ENCODE data around the gene TNS3. TPM values are rescaled to one million over a fixed set of nuclear protein-coding genes. Genes with fewer than 3 reads are reported as not detected.

TNS3 gene
- total and polyA plus RNA-seq, 2 of the 13 experiments (the other 11 are each of a cell fraction or from before 2014, with no cell fraction given): 52.9 to 55.7 TPM

DNA sequence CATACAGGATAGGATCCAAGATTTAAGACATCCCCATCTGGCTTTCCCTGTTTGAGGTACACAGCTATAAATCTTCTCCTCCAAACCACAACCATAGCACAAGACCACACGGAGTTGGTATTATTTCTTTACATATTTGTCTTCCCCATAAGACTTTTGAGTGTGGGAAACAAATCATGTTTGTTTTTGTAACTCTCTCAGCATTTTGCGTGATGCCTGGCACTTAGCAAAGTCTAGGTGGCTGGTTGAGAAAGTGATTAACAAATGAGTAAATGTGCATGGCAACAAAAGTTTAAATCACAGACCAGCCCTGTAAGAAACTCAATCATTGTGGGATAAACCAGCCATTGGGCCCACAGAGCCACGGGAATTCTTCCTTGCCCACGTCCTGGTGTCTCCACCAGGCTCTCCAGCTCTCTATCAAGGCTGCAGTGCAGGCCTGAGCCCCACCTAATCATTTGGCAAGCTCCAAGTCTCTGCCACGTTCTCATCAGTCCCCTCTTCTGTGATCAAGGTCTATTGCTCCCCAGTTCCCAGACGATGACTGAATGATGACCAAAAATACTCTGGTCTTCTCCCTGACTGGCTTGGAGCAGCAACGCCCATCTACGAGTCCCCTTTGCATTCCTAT lies 317.8 kb downstream of the TNS3 start:
- CTCF ChIA-PET (ENCODE audit: low intra/inter-chr PET ratio, low total read pairs): no interaction called here
- no peaks in the 10 kb centered on the region for H3K79me2 ChIP-seq (ENCODE audit: insufficient read depth, low read length)

More for the DNA sequence above, 317.8 kb downstream of the TNS3 start:
- no peak overlapping the region for H3K4me2 ChIP-seq (ENCODE audit: low read depth, low read length)
- no peaks in the 10 kb centered on the region for H4K20me1 ChIP-seq (ENCODE audit: insufficient read depth, low read length)
- peaks cover 14% of the 10 kb centered on the region for H3K4me1 ChIP-seq (ENCODE audit: insufficient read depth, low read length)
- in situ Hi-C loops (cut with HindIII; ENCODE audit: extremely low pct_ligation_motif_present, low pct_unique_long_range_greater_than_20kb) (loop anchor here (25.0 kb wide), 1 partner anchor 848 kb away; no protein-coding TSS in a partner anchor), intact Hi-C loops (cut with micrococcal nuclease; ENCODE audit: unreplicated experiment) (loop anchor here (10.0 kb wide), 3 partner anchors 121 to 681 kb away; partner anchors contain the start of gene PKD1L1)
- POLR2A ChIA-PET: no interaction called here
- TF ChIP-seq ZNF607 (CRISPR knock-in tag; IDR thresholded peaks at IDR 0.05; ENCODE audit: borderline replicate concordance): no peak
- TF ChIP-seq, protein P1, sequence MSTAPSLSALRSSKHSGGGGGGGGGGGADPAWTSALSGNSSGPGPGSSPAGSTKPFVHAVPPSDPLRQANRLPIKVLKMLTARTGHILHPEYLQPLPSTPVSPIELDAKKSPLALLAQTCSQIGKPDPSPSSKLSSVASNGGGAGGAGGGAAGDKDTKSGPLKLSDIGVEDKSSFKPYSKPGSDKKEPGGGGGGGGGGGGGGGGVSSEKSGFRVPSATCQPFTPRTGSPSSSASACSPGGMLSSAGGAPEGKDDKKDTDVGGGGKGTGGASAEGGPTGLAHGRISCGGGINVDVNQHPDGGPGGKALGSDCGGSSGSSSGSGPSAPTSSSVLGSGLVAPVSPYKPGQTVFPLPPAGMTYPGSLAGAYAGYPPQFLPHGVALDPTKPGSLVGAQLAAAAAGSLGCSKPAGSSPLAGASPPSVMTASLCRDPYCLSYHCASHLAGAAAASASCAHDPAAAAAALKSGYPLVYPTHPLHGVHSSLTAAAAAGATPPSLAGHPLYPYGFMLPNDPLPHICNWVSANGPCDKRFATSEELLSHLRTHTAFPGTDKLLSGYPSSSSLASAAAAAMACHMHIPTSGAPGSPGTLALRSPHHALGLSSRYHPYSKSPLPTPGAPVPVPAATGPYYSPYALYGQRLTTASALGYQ (CRISPR knock-in tag; IDR thresholded peaks at IDR 0.05): no peak
- TF ChIP-seq, protein P2, sequence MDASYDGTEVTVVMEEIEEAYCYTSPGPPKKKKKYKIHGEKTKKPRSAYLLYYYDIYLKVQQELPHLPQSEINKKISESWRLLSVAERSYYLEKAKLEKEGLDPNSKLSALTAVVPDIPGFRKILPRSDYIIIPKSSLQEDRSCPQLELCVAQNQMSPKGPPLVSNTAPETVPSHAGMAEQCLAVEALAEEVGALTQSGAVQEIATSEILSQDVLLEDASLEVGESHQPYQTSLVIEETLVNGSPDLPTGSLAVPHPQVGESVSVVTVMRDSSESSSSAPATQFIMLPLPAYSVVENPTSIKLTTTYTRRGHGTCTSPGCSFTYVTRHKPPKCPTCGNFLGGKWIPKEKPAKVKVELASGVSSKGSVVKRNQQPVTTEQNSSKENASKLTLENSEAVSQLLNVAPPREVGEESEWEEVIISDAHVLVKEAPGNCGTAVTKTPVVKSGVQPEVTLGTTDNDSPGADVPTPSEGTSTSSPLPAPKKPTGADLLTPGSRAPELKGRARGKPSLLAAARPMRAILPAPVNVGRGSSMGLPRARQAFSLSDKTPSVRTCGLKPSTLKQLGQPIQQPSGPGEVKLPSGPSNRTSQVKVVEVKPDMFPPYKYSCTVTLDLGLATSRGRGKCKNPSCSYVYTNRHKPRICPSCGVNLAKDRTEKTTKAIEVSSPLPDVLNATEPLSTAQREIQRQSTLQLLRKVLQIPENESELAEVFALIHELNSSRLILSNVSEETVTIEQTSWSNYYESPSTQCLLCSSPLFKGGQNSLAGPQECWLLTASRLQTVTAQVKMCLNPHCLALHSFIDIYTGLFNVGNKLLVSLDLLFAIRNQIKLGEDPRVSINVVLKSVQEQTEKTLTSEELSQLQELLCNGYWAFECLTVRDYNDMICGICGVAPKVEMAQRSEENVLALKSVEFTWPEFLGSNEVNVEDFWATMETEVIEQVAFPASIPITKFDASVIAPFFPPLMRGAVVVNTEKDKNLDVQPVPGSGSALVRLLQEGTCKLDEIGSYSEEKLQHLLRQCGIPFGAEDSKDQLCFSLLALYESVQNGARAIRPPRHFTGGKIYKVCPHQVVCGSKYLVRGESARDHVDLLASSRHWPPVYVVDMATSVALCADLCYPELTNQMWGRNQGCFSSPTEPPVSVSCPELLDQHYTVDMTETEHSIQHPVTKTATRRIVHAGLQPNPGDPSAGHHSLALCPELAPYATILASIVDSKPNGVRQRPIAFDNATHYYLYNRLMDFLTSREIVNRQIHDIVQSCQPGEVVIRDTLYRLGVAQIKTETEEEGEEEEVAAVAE (CRISPR knock-in tag; IDR thresholded peaks at IDR 0.05; ENCODE audit: borderline replicate concordance): no peak
- TF ChIP-seq, protein P3, sequence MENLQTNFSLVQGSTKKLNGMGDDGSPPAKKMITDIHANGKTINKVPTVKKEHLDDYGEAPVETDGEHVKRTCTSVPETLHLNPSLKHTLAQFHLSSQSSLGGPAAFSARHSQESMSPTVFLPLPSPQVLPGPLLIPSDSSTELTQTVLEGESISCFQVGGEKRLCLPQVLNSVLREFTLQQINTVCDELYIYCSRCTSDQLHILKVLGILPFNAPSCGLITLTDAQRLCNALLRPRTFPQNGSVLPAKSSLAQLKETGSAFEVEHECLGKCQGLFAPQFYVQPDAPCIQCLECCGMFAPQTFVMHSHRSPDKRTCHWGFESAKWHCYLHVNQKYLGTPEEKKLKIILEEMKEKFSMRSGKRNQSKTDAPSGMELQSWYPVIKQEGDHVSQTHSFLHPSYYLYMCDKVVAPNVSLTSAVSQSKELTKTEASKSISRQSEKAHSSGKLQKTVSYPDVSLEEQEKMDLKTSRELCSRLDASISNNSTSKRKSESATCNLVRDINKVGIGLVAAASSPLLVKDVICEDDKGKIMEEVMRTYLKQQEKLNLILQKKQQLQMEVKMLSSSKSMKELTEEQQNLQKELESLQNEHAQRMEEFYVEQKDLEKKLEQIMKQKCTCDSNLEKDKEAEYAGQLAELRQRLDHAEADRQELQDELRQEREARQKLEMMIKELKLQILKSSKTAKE (CRISPR knock-in tag; IDR thresholded peaks at IDR 0.05; ENCODE audit: borderline replicate concordance): no peak
- no peak for TF ChIP-seq SATB2 (CRISPR knock-in tag; IDR thresholded peaks at IDR 0.05)
- no peak for TF ChIP-seq KDM6A (CRISPR knock-in tag; IDR thresholded peaks at IDR 0.05; ENCODE audit: low read depth)
- TF ChIP-seq BRD4 (CRISPR knock-in tag; IDR thresholded peaks at IDR 0.05): no peak
- TF ChIP-seq FLYWCH1 (CRISPR knock-in tag; IDR thresholded peaks at IDR 0.05): no peak
- TF ChIP-seq XRCC5 (optimal IDR thresholded peaks at IDR 0.05; ENCODE audit: low read length): no peak
- no peak for TF ChIP-seq ZNF430 (CRISPR knock-in tag; IDR thresholded peaks at IDR 0.05)
- FAIRE-seq (no peak), ATAC-seq (no peak), DNase-seq (ENCODE audit: low spot score) (no peak)
- BruUV-seq (replicated peaks): no TSS peak
- no peak overlapping the region for H3K27ac ChIP-seq (ENCODE audit: extremely low read length, insufficient read depth, low read length)
- no peak overlapping the region for H3K4me3 ChIP-seq (replicated peaks in 1 of 3; ENCODE audit: insufficient read depth in 1 of 3, low read depth in 2 of 3, low read length in 3 of 3)
- 50% methylated on average over 8 of the region's 8 CpGs for WGBS (ENCODE audit: low lambda C conversion rate)
- H3K27me3 ChIP-seq (ENCODE audit: control insufficient read depth in 1 of 2, insufficient read depth in 2 of 2, low read length in 2 of 2): no peaks in the 10 kb centered on the region
- no peak overlapping the region for H2AFZ ChIP-seq (ENCODE audit: low read length)
- no peaks in the 10 kb centered on the region for H3K36me3 ChIP-seq (replicated peaks in 1 of 2; ENCODE audit: control insufficient read depth in 1 of 2, insufficient read depth in 2 of 2, low read length in 2 of 2)
- H3K9me3 ChIP-seq (ENCODE audit: low read length): no peaks in the 10 kb centered on the region
- no peak overlapping the region for H3K9ac ChIP-seq (ENCODE audit: insufficient read depth, low read depth, low read length)

Measured in HepG2 (cell line).